SK-N-SH (cell line): ENCODE measurements around the gene FIGNL1.

Experiments
- ELF1 ChIP-seq: IDR thresholded peaks from 2 replicates; pipeline ENCODE4 v1.4.0; 2012
- GABPA ChIP-seq: IDR thresholded peaks from 2 replicates; pipeline ENCODE4 v1.4.0; 2012; ENCODE audit warnings: low read depth, mild to moderate bottlenecking
- POLR2AphosphoS5 ChIP-seq: IDR thresholded peaks from 2 replicates; pipeline ENCODE4 v1.6.1; 2012; ENCODE audit warnings: low read depth, low read length
- RAD21 ChIP-seq: IDR thresholded peaks from 2 replicates; pipeline ENCODE4 v1.6.1; 2012; ENCODE audit warnings: mild to moderate bottlenecking, low read length
- SMC3 ChIP-seq: IDR thresholded peaks from 2 replicates; pipeline ENCODE4 v1.6.1; 2012; ENCODE audit warnings: low read depth, low read length, improper control_type of control experiment
- TAF1 ChIP-seq: IDR thresholded peaks from 2 replicates; pipeline ENCODE4 v1.6.1; 2012; ENCODE audit warnings: low read depth, mild to moderate bottlenecking, low read length, moderate library complexity, borderline replicate concordance
- USF2 ChIP-seq: fragments of 150-350 bp; IDR thresholded peaks from 2 replicates; pipeline ENCODE4 v1.6.1; 2017; ENCODE audit warnings: antibody characterized with exemption, low read length, low read depth, borderline replicate concordance
- ZBTB33 ChIP-seq: IDR thresholded peaks from 2 replicates; pipeline ENCODE4 v1.4.0; 2012; ENCODE audit warnings: low read depth, borderline replicate concordance
- TF ChIP-seq, protein P1 (sequence below): fragments of 200-600 bp; sonication (generic); IDR thresholded peaks from 2 replicates; pipeline ENCODE4 v1.6.1; 2017; ENCODE audit warnings: antibody characterized with exemption, mild to moderate bottlenecking, moderate library complexity
- TF ChIP-seq, protein P2 (sequence below): IDR thresholded peaks from 2 replicates; pipeline ENCODE4 v1.4.0; 2012; ENCODE audit warnings: low read depth
- TF ChIP-seq, protein P3 (sequence below): fragments of 150-350 bp; IDR thresholded peaks from 2 replicates; pipeline ENCODE4 v1.6.1; 2016; ENCODE audit warnings: mild to moderate bottlenecking, low read depth, low read length

GRCh38 chr7:50456371-50457123, 6.4 kb upstream of the FIGNL1 start:
- TF ChIP-seq, protein P1, sequence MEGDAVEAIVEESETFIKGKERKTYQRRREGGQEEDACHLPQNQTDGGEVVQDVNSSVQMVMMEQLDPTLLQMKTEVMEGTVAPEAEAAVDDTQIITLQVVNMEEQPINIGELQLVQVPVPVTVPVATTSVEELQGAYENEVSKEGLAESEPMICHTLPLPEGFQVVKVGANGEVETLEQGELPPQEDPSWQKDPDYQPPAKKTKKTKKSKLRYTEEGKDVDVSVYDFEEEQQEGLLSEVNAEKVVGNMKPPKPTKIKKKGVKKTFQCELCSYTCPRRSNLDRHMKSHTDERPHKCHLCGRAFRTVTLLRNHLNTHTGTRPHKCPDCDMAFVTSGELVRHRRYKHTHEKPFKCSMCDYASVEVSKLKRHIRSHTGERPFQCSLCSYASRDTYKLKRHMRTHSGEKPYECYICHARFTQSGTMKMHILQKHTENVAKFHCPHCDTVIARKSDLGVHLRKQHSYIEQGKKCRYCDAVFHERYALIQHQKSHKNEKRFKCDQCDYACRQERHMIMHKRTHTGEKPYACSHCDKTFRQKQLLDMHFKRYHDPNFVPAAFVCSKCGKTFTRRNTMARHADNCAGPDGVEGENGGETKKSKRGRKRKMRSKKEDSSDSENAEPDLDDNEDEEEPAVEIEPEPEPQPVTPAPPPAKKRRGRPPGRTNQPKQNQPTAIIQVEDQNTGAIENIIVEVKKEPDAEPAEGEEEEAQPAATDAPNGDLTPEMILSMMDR, result no peak
- no peak for TF ChIP-seq TAF1
- no peak for TF ChIP-seq SMC3
- TF ChIP-seq, protein P2, sequence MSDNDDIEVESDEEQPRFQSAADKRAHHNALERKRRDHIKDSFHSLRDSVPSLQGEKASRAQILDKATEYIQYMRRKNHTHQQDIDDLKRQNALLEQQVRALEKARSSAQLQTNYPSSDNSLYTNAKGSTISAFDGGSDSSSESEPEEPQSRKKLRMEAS, result no peak
- TF ChIP-seq GABPA, result no peak
- no peak for TF ChIP-seq USF2
- no peak for TF ChIP-seq ZBTB33
- TF ChIP-seq, protein P3, sequence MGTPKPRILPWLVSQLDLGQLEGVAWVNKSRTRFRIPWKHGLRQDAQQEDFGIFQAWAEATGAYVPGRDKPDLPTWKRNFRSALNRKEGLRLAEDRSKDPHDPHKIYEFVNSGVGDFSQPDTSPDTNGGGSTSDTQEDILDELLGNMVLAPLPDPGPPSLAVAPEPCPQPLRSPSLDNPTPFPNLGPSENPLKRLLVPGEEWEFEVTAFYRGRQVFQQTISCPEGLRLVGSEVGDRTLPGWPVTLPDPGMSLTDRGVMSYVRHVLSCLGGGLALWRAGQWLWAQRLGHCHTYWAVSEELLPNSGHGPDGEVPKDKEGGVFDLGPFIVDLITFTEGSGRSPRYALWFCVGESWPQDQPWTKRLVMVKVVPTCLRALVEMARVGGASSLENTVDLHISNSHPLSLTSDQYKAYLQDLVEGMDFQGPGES, result no peak
- TF ChIP-seq POLR2AphosphoS5, result no peak
- TF ChIP-seq ELF1, result no peak
- no peak for TF ChIP-seq RAD21
